ENCODE results near the gene MYO5B. TPM values are rescaled to one million over a fixed set of nuclear protein-coding genes. Genes with fewer than 3 reads are reported as not detected.
"Not testable (repeated sequence)": the region's sequence is repeated elsewhere in the genome, so short reads cannot be mapped to it uniquely, and the experiment has no call there.

The MYO5B gene
- total RNA-seq, 1 donor from 2014 or later = 114 TPM

GRCh38 chr18:49837889-49838288 is 357.1 kb downstream of the MYO5B start:
- Histone ChIP-seq H3K4me3 (ENCODE audit: low read depth, low read length) (no peak overlapping the region), H3K27me3 (ENCODE audit: control insufficient read depth, insufficient read depth, low read length) (no peaks in the 10 kb centered on the region), H3K36me3 (ENCODE audit: control insufficient read depth, insufficient read depth, low read length) (peaks cover 1% of the 10 kb centered on the region)
- no peak for DNase-seq (ENCODE audit: low read depth)
- TF ChIP-seq, protein P1, sequence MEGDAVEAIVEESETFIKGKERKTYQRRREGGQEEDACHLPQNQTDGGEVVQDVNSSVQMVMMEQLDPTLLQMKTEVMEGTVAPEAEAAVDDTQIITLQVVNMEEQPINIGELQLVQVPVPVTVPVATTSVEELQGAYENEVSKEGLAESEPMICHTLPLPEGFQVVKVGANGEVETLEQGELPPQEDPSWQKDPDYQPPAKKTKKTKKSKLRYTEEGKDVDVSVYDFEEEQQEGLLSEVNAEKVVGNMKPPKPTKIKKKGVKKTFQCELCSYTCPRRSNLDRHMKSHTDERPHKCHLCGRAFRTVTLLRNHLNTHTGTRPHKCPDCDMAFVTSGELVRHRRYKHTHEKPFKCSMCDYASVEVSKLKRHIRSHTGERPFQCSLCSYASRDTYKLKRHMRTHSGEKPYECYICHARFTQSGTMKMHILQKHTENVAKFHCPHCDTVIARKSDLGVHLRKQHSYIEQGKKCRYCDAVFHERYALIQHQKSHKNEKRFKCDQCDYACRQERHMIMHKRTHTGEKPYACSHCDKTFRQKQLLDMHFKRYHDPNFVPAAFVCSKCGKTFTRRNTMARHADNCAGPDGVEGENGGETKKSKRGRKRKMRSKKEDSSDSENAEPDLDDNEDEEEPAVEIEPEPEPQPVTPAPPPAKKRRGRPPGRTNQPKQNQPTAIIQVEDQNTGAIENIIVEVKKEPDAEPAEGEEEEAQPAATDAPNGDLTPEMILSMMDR (IDR thresholded peaks at IDR 0.05; ENCODE audit: insufficient read depth, low read length, poor library complexity, severe bottlenecking) = no peak

DNA sequence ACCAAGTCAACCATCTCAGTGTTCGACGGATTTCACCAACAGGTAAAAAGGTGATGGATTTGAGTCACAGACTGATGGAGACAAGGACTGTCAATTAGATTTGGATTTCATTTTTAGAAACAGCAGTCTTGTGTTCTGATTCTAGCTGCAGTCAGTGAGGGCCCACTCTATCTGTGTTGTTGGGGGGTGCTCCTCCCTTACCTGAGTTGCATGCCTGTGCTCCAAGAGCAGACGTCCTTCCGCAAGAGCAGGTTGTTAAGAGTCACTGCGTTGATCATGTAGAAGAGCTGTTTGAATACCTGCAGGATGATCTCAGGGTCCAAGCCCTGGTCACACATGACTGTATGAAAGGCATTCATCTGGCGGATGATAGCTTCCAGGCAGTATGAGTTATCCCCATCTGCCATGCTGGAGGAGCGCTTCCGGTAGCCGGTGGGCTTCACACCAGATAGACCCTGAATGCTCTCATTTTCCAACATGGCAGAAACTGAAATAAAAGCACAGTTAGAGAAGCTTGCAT is 357.6 kb downstream of the MYO5B start:
- not testable (repeated sequence) for H3K36me3 ChIP-seq (ENCODE audit: control insufficient read depth, insufficient read depth, low read length); DNase-seq (ENCODE audit: low read depth); H3K4me3 ChIP-seq (ENCODE audit: low read depth, low read length); H3K27me3 ChIP-seq (ENCODE audit: control insufficient read depth, insufficient read depth, low read length)

GRCh38 chr18:49835405-49835804 is 359.5 kb downstream of the MYO5B start:
- peaks cover 1% of the 10 kb centered on the region for H3K36me3 ChIP-seq (ENCODE audit: control insufficient read depth, insufficient read depth, low read length)
- TF ChIP-seq, protein P1 (IDR thresholded peaks at IDR 0.05; ENCODE audit: insufficient read depth, low read length, poor library complexity, severe bottlenecking) = no peak
- no peaks in the 10 kb centered on the region for H3K27me3 ChIP-seq (ENCODE audit: control insufficient read depth, insufficient read depth, low read length)
- H3K4me3 ChIP-seq (ENCODE audit: low read depth, low read length) = no peak overlapping the region
- DNase-seq (ENCODE audit: low read depth) = no peak

- Histone ChIP-seq H3K27me3 (ENCODE audit: control insufficient read depth, insufficient read depth, low read length) (no peaks in the 10 kb centered on the region), H3K36me3 (ENCODE audit: control insufficient read depth, insufficient read depth, low read length) (peaks cover 1% of the 10 kb centered on the region), H3K4me3 (ENCODE audit: low read depth, low read length) (no peak overlapping the region)
- TF ChIP-seq, protein P1 (IDR thresholded peaks at IDR 0.05; ENCODE audit: insufficient read depth, low read length, poor library complexity, severe bottlenecking) = no peak
- no peak for DNase-seq (ENCODE audit: low read depth)
Measured at GRCh38 chr18:49834258-49834657, 360.7 kb downstream of the MYO5B start.

GRCh38 chr18:49833814-49834213 is 361.1 kb downstream of the MYO5B start:
- H3K27me3 ChIP-seq (ENCODE audit: control insufficient read depth, insufficient read depth, low read length) = no peaks in the 10 kb centered on the region
- TF ChIP-seq, protein P1 (IDR thresholded peaks at IDR 0.05; ENCODE audit: insufficient read depth, low read length, poor library complexity, severe bottlenecking) = no peak
- DNase-seq (ENCODE audit: low read depth) = no peak
- peaks cover 1% of the 10 kb centered on the region for H3K36me3 ChIP-seq (ENCODE audit: control insufficient read depth, insufficient read depth, low read length)
- no peak overlapping the region for H3K4me3 ChIP-seq (ENCODE audit: low read depth, low read length)

DNA sequence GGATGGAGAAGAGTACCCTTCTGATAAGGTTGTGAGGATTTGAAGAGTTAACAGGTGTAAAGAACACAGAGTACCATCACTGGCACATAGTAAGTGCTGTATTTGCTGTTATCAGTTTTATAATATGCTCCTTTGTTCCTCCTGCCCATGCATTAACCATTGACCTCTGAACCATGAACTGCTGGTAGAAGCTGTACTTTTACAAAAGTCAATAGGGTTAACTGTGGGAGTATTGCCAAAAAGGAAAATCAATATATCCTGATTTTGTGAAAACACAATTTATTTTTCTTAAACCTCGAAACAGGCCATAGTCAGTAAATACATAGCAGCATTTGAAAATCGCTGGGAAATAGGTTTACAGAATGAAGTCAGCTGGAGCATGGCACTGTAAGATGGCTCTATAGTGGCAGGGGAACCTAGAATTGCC is 362.7 kb downstream of the MYO5B start:
- H3K36me3 ChIP-seq (ENCODE audit: control insufficient read depth, insufficient read depth, low read length) = peaks cover 1% of the 10 kb centered on the region
- TF ChIP-seq, protein P1 (IDR thresholded peaks at IDR 0.05; ENCODE audit: insufficient read depth, low read length, poor library complexity, severe bottlenecking) = no peak
- no peak overlapping the region for H3K4me3 ChIP-seq (ENCODE audit: low read depth, low read length)
- H3K27me3 ChIP-seq (ENCODE audit: control insufficient read depth, insufficient read depth, low read length) = no peaks in the 10 kb centered on the region
- DNase-seq (ENCODE audit: low read depth) = no peak
